Suprapubic skin (tissue), 4 donors: ENCODE data around the gene NOX3. TPM values are rescaled to one million over a fixed set of nuclear protein-coding genes. Genes with fewer than 3 reads are reported as not detected.

ENCODE experiments used
- DNase-seq, 2 donors: peaks; one replicate each; pipeline ENCODE4 v3.0.0-alpha.2; 2019; ENCODE audit warnings: low spot score in 2 of 2
- H3K27ac ChIP-seq: fragments of 200-600 bp; sonication (generic); one replicate; pipeline ENCODE4 v1.5.1; 2019
- H3K27me3 ChIP-seq: fragments of 200-600 bp; sonication (generic); one replicate; pipeline ENCODE4 v1.5.1; 2019
- H3K36me3 ChIP-seq: fragments of 200-600 bp; sonication (generic); one replicate; pipeline ENCODE4 v1.5.1; 2019
- H3K4me1 ChIP-seq: fragments of 200-600 bp; sonication (generic); one replicate; pipeline ENCODE4 v1.5.1; 2019
- H3K4me3 ChIP-seq: fragments of 200-600 bp; sonication (generic); one replicate; pipeline ENCODE4 v1.5.1; 2019; ENCODE audit warnings: mild to moderate bottlenecking
- H3K9me3 ChIP-seq: fragments of 200-600 bp; sonication (generic); one replicate; pipeline ENCODE4 v1.5.1; 2019
- EP300 ChIP-seq: sonication (generic); formaldehyde crosslinking; IDR thresholded peaks from one replicate; pipeline ENCODE4 v1.6.1; 2017; ENCODE audit warnings: antibody characterized with exemption
- POLR2A ChIP-seq, 2 donors: fragments of 450-650 bp; IDR thresholded peaks; one replicate each; pipeline ENCODE4 v1.6.1; 2017; ENCODE audit warnings: antibody characterized with exemption in 2 of 2, mild to moderate bottlenecking in 2 of 2, moderate library complexity in 2 of 2
- POLR2AphosphoS5 ChIP-seq, 3 donors: sonication (generic); formaldehyde crosslinking; IDR thresholded peaks; one replicate each; pipeline ENCODE4 v1.6.1; 2017; ENCODE audit warnings: antibody characterized with exemption in 3 of 3
- WGBS: methylation state at CpG from one replicate; pipeline ENCODE4 v1.1.5; 2018; 5-methylcytosine and 5-hydroxymethylcytosine counted together
- total RNA-seq, 4 donors: library from RNA; depleted of rRNA; stranded (reverse); fragments of >200 nt; gene quantifications; one replicate each; pipeline ENCODE4 v1.1.0, GENCODE V29; 2016
- TF ChIP-seq, protein P1 (sequence below), 2 donors: fragments of 200-600 bp in 1 of 2; fragments of 450-650 bp in 1 of 2; sonication (generic) in 1 of 2; IDR thresholded peaks; one replicate each; pipeline ENCODE4 v1.5.1; 2016 to 2019; ENCODE audit warnings: antibody characterized with exemption in 2 of 2, mild to moderate bottlenecking in 1 of 2, moderate library complexity in 1 of 2

Gene NOX3
- total RNA-seq, 4 donors from 2014 or later: not detected

DNA sequence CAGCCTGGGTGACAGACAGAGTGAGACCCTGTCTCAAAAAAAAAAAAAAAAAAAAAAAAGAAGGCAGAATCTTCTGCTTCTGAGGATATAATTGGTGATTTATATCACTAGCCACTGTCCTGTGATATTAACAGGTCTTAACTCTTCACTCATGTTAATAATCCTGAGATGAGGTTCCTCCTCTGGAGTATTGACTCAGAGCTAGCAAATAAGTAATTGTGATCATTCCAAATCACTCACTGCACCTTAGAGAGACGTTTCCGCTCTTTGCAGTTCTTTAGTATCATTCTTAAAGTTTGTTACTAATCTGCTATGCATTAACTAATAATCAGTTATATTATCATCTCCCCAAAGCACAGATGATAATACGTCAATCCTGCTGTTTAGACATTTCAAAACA lies 41.6 kb upstream of the NOX3 start:
- Histone ChIP-seq H3K9me3 (no peaks in the 10 kb centered on the region), H3K4me1 (peaks cover 10% of the 10 kb centered on the region), H3K27ac (no peak overlapping the region), H3K27me3 (no peaks in the 10 kb centered on the region), H3K4me3 (no peak overlapping the region), H3K36me3 (no peaks in the 10 kb centered on the region)
- WGBS: 87% methylated on average over 3 of the region's 3 CpGs
- DNase-seq: no peak
- TF ChIP-seq EP300: no peak
- TF ChIP-seq, protein P1, sequence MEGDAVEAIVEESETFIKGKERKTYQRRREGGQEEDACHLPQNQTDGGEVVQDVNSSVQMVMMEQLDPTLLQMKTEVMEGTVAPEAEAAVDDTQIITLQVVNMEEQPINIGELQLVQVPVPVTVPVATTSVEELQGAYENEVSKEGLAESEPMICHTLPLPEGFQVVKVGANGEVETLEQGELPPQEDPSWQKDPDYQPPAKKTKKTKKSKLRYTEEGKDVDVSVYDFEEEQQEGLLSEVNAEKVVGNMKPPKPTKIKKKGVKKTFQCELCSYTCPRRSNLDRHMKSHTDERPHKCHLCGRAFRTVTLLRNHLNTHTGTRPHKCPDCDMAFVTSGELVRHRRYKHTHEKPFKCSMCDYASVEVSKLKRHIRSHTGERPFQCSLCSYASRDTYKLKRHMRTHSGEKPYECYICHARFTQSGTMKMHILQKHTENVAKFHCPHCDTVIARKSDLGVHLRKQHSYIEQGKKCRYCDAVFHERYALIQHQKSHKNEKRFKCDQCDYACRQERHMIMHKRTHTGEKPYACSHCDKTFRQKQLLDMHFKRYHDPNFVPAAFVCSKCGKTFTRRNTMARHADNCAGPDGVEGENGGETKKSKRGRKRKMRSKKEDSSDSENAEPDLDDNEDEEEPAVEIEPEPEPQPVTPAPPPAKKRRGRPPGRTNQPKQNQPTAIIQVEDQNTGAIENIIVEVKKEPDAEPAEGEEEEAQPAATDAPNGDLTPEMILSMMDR (IDR thresholded peaks at IDR 0.05): no peak

DNA sequence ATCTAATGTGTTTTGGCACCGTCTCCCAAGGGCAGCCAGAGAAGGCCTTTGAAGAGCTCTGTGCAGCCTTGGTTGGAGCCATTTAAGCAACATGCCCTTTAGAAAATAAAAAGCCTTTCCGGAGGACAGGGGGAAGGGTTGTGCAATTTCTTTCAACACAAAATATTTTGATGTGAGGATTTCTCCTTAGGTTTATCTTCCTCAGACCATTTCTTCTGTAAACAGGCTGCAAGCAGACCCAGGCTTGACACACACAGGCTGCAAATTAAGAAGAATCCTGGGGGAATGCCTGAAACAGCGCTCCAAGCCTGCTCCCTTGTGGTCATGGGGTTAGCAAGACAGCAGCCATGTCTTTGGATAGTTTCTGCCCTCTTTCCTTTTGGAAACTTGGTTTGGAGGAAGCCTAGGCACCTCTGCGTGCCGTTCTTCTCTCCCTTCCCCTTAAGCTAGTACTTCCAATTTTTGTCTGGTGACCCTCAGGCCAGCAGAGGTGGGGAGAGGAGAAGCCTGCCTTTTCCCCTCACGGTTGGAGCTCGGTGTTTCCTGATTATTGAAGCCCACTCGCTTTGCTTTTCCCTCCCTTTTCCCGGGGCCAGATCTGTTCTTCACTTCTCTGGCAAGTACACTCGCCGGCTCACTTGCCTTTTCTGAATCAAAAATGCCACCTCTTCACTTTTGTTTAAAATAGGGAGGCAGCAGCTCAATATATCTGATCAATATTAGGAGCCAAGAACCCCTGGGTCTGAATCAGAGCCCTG lies 39.6 kb upstream of the NOX3 start:
- DNase-seq: no peak
- Histone ChIP-seq H3K4me1 (peaks cover 10% of the 10 kb centered on the region), H3K27me3 (no peaks in the 10 kb centered on the region), H3K27ac (no peak overlapping the region), H3K9me3 (no peaks in the 10 kb centered on the region), H3K4me3 (no peak overlapping the region), H3K36me3 (no peaks in the 10 kb centered on the region)
- WGBS: 85% methylated on average over 11 of the region's 11 CpGs
- no peak for TF ChIP-seq POLR2A (IDR thresholded peaks at IDR 0.05)
- no peak for TF ChIP-seq EP300
- TF ChIP-seq, protein P1 (IDR thresholded peaks at IDR 0.05): no peak
- TF ChIP-seq POLR2AphosphoS5 (IDR thresholded peaks at IDR 0.05): no peak

DNA sequence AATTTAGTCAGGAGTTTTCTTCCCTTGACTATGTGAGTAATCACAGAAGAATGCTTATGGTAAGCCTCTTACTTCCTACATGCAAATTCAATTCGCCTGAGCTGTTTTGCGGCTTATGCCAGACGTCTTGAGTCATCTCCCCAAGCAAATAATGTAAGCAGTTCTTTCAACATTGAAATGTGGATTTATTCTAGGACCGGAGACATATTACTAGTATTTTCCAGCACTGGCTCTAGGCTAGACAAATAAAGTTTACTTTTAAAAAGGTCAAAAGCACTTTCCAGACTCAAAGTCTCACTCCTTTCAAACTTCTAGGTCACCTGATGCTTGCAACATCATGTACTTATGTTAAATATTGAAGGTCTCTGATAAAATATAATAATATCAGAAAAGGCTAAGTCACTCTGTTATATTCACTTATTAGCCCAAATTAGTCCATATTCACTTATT lies 38.1 kb upstream of the NOX3 start:
- Histone ChIP-seq H3K27me3 (no peaks in the 10 kb centered on the region), H3K4me1 (peaks cover 10% of the 10 kb centered on the region), H3K27ac (no peak overlapping the region), H3K36me3 (no peaks in the 10 kb centered on the region), H3K4me3 (no peak overlapping the region), H3K9me3 (no peaks in the 10 kb centered on the region)
- DNase-seq: peak in 1 of 2 donors; percentile 67
- 19% methylated on average over 4 of the region's 4 CpGs for WGBS
- peak in 1 of 3 donors; percentile 57 for TF ChIP-seq POLR2AphosphoS5 (IDR thresholded peaks at IDR 0.05)
- no peak for TF ChIP-seq POLR2A (IDR thresholded peaks at IDR 0.05)

DNA sequence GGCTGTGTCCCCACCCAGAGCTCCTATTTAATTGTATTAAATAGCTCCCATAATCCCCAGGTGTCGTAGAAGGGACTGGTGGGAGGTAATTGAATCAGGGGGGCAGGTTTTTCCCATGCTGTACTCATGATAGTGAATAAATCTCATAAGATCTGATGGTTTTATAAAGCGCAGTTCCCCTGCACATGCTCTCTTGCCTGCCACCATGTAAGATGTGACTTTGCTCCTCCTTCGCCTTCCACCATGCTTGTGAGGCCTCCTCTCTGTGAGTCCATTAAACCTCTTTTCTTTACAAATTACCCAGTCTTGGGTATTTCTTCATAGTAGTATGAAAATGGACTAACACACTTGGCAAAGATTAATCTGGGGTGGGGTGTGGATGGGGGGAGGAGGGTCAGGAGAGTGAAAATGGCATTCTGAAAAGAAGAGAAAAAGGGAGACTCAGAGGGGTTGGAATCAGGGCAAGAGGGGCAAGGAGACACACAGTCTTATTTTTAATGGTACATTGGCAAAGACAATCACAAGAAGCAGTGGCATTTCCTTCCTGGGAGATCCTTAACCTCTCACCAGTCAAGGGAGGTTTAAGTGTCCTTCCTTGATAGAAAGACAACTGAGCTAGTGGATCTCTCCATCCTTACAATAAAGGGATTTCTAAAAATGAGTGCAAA lies 37.5 kb upstream of the NOX3 start:
- no peaks in the 10 kb centered on the region for H3K27me3 ChIP-seq
- TF ChIP-seq POLR2A (IDR thresholded peaks at IDR 0.05) (no peak), EP300 (no peak), POLR2AphosphoS5 (IDR thresholded peaks at IDR 0.05) (no peak)
- TF ChIP-seq, protein P1 (IDR thresholded peaks at IDR 0.05): no peak
- H3K9me3 ChIP-seq: no peaks in the 10 kb centered on the region
- peaks cover 10% of the 10 kb centered on the region for H3K4me1 ChIP-seq
- no peak overlapping the region for H3K27ac ChIP-seq
- 89% methylated on average over 3 of the region's 3 CpGs for WGBS
- no peaks in the 10 kb centered on the region for H3K36me3 ChIP-seq
- no peak for DNase-seq
- H3K4me3 ChIP-seq: no peak overlapping the region

DNA sequence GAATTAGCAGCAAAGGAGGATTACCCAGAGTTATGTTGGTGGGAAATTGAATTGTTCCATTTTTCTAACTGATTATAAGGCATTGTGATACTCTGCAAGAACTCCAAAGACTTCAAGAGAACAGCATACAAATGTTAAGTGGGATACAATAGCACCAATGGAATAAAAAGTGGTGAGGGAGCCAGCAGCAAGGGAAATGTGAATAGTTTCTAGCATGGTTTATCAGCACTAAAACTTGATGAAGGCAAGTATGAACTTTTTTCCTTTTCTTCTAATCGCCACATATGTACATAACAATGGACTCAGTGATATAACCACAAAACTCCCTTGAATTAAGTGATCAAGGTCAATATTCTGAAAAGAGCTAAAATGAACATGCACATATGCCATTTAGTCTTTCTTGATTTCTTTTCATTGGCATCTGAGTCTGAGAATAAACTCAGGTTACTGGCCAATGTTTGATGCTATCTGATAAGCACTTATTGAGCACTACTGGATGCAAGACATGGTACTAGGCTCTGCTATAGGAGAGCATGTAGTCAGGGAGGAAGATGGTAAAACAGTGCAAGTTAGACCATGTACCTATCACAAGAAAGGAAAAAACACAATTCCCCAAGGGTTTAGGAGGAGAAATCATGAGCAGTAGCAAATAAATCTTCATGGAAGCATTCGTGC lies 36.6 kb upstream of the NOX3 start:
- no peaks in the 10 kb centered on the region for H3K27me3 ChIP-seq
- TF ChIP-seq, protein P1 (IDR thresholded peaks at IDR 0.05): no peak
- TF ChIP-seq EP300 (no peak), POLR2A (IDR thresholded peaks at IDR 0.05) (no peak), POLR2AphosphoS5 (IDR thresholded peaks at IDR 0.05) (no peak)
- no peaks in the 10 kb centered on the region for H3K36me3 ChIP-seq
- 87% methylated on average over 2 of the region's 2 CpGs for WGBS
- no peak overlapping the region for H3K4me3 ChIP-seq
- H3K27ac ChIP-seq: no peak overlapping the region
- peaks cover 10% of the 10 kb centered on the region for H3K4me1 ChIP-seq
- H3K9me3 ChIP-seq: no peaks in the 10 kb centered on the region
- no peak for DNase-seq
